Uterus (tissue), 4 donors: Measurements from ENCODE around the gene ZNF501. TPM values are rescaled to one million over a fixed set of nuclear protein-coding genes. Genes with fewer than 3 reads are reported as not detected.

Source experiments
- DNase-seq, 2 donors: peaks; one replicate each; pipeline ENCODE4 v3.0.0-alpha.2; 2019 to 2020
- H3K27ac ChIP-seq, 2 donors: fragments of 200-600 bp; sonication (generic); 1 replicate in 1 of 2; 2 replicates in 1 of 2; pipeline ENCODE4 v1.5.1; 2016 to 2018
- H3K27me3 ChIP-seq, 2 donors: fragments of 200-600 bp; sonication (generic); one replicate each; pipeline ENCODE4 v1.5.1; 2018 to 2019; ENCODE audit warnings: control low read depth in 1 of 2
- H3K36me3 ChIP-seq, 2 donors: fragments of 200-600 bp; sonication (generic); one replicate each; pipeline ENCODE4 v1.5.1; 2019; ENCODE audit warnings: control low read depth in 1 of 2
- H3K4me1 ChIP-seq, 2 donors: fragments of 200-600 bp; sonication (generic); one replicate each; pipeline ENCODE4 v1.5.1; 2018 to 2019; ENCODE audit warnings: control low read depth in 1 of 2
- H3K4me3 ChIP-seq, 2 donors: fragments of 200-600 bp; sonication (generic); 1 replicate in 1 of 2; 2 replicates in 1 of 2; pipeline ENCODE4 v1.5.1; 2018 to 2019; ENCODE audit warnings: mild to moderate bottlenecking in 1 of 2
- H3K9me3 ChIP-seq, 2 donors: fragments of 200-600 bp; sonication (generic); one replicate each; pipeline ENCODE4 v1.5.1; 2019; ENCODE audit warnings: control low read depth in 1 of 2
- CTCF ChIP-seq, 4 experiments: fragments of 200-600 bp in 2 of 4; fragments of 450-650 bp in 2 of 4; sonication (generic) in 2 of 4; IDR thresholded peaks; one replicate each; pipeline ENCODE4 v1.5.1; 2016 to 2019; ENCODE audit warnings: antibody characterized with exemption in 4 of 4, mild to moderate bottlenecking in 2 of 4, moderate library complexity in 1 of 4
- POLR2A ChIP-seq, 2 donors: fragments of 450-650 bp; IDR thresholded peaks; one replicate each; pipeline ENCODE4 v1.6.1; 2016; ENCODE audit warnings: antibody characterized with exemption in 2 of 2, mild to moderate bottlenecking in 1 of 2, moderate library complexity in 1 of 2
- intact Hi-C: fragments of 100-400 bp; cut with DNase I; formaldehyde crosslinking; loops from one replicate; pipeline ENCODE4 v1.15.1; 2023; ENCODE audit warnings: low total_unique reads
- total RNA-seq, 4 donors: library from RNA; depleted of rRNA in 3 of 4; stranded (reverse); fragments of >200 nt in 3 of 4; gene quantifications; one replicate each; pipeline versions ENCODE4 v1.1.0 to v1.2.4, GENCODE V29; 2014 to 2023
- donor health status: DM: yes; HTN: yes; CAD: no.

Gene ZNF501
- total RNA-seq, 4 donors from 2014 or later: 6.0 to 319 (median 16.2) TPM

GRCh38 chr3:44771424-44772098 lies 42.1 kb downstream of the ZNF501 start:
- no peak for DNase-seq
- no peak for TF ChIP-seq CTCF (IDR thresholded peaks at IDR 0.05)
- no peak for TF ChIP-seq POLR2A (IDR thresholded peaks at IDR 0.05)
- Histone ChIP-seq H3K9me3 (no peaks in the 10 kb centered on the region), H3K27ac (no peak overlapping the region), H3K4me3 (no peak overlapping the region), H3K36me3 (no peaks in the 10 kb centered on the region), H3K4me1 (no peaks in the 10 kb centered on the region), H3K27me3 (no peaks in the 10 kb centered on the region)
- intact Hi-C loops: no loop called here

GRCh38 chr3:44772099-44772442 lies 42.6 kb downstream of the ZNF501 start:
- no peaks in the 10 kb centered on the region for H3K27me3 ChIP-seq
- intact Hi-C loops: no loop called here

GRCh38 chr3:44782891-44783290 lies 53.5 kb downstream of the ZNF501 start:
- no peak for DNase-seq
- intact Hi-C loops: no loop called here
- no peak overlapping the region for H3K27ac ChIP-seq
- H3K4me3 ChIP-seq: no peak overlapping the region
- no peaks in the 10 kb centered on the region for H3K4me1 ChIP-seq
- no peak for TF ChIP-seq CTCF (IDR thresholded peaks at IDR 0.05)
- no peak for TF ChIP-seq POLR2A (IDR thresholded peaks at IDR 0.05)
- H3K9me3 ChIP-seq: no peaks in the 10 kb centered on the region
- H3K27me3 ChIP-seq: no peaks in the 10 kb centered on the region
- no peaks in the 10 kb centered on the region for H3K36me3 ChIP-seq

More at GRCh38 chr3:44772099-44772442, 42.6 kb downstream of the ZNF501 start:
- H3K4me3 ChIP-seq: no peak overlapping the region
- H3K36me3 ChIP-seq: no peaks in the 10 kb centered on the region
- H3K4me1 ChIP-seq: no peaks in the 10 kb centered on the region
- TF ChIP-seq POLR2A (IDR thresholded peaks at IDR 0.05) (no peak), CTCF (IDR thresholded peaks at IDR 0.05) (no peak)
- H3K9me3 ChIP-seq: no peaks in the 10 kb centered on the region
- no peak for DNase-seq
- H3K27ac ChIP-seq: no peak overlapping the region

Other genes with a start within 250 kb of the ZNF501 start
- gene ZKSCAN7, start 174.4 kb upstream of the ZNF501 start, total RNA-seq: 10 to 100 TPM in 1 of 4 donors, 1 to 10 TPM in 3; 2.4 to 20.0 (median 5.6) TPM
- 10 to 100 TPM in 2 of 4 donors, 1 to 10 TPM in 2; 3.8 to 16.3 (median 10.5) TPM for gene ZNF660, start 144.7 kb upstream of the ZNF501 start, total RNA-seq
- gene ZNF197, start 104.6 kb upstream of the ZNF501 start, total RNA-seq: 10 to 100 TPM; 17.6 to 51.2 (median 28.5) TPM
- 10 to 100 TPM in 3 of 4 donors, 1 to 10 TPM in 1; 8.2 to 28.3 (median 19.5) TPM for gene ZNF35, start 80.9 kb upstream of the ZNF501 start, total RNA-seq
- gene ZNF502, start 17.0 kb upstream of the ZNF501 start, total RNA-seq: 10 to 100 TPM in 1 of 4 donors, 1 to 10 TPM in 3; 2.4 to 20.9 (median 8.8) TPM
- 10 to 100 TPM; 21.5 to 49.6 (median 36.0) TPM for gene KIAA1143, start 32.0 kb downstream of the ZNF501 start, total RNA-seq
- 10 to 100 TPM in 1 of 4 donors, 1 to 10 TPM in 1, under 1 TPM in 2; 0.51 to 14.7 (median 2.0) TPM for gene KIF15, start 32.2 kb downstream of the ZNF501 start, total RNA-seq
- gene TMEM42, start 132.3 kb downstream of the ZNF501 start, total RNA-seq: 10 to 100 TPM in 2 of 4 donors, 1 to 10 TPM in 2; 2.6 to 14.9 (median 7.1) TPM
- not detected for gene TGM4, start 145.0 kb downstream of the ZNF501 start, total RNA-seq
- 10 to 100 TPM; 29.7 to 76.2 (median 56.2) TPM for gene ZDHHC3, start 246.5 kb downstream of the ZNF501 start, total RNA-seq
- gene EXOSC7, start 246.6 kb downstream of the ZNF501 start, total RNA-seq: 10 to 100 TPM in 3 of 4 donors, 1 to 10 TPM in 1; 2.4 to 39.2 (median 30.0) TPM